Activated T-helper 1 cell treated with Interleukin-2 at 50 U/mL for 16 hours (primary cell): ENCODE measurements around the gene SPDEF.

Experiments
- DNase-seq: peaks from one replicate; pipeline ENCODE4 v3.0.0-alpha.2; 2020; ENCODE audit warnings: low read depth

SPDEF gene

GRCh38 chr6:34544776-34545471, 11.2 kb downstream of the SPDEF start:
- DNase-seq: no peak

GRCh38 chr6:34544052-34544604, 12.0 kb downstream of the SPDEF start:
- DNase-seq: no peak

- no peak for DNase-seq
Observed at GRCh38 chr6:34543421-34543820, 12.7 kb downstream of the SPDEF start.

- DNase-seq: no peak
Observed at GRCh38 chr6:34540841-34541240, 15.3 kb downstream of the SPDEF start.

- DNase-seq: no peak
Observed at GRCh38 chr6:34540222-34540621, 15.9 kb downstream of the SPDEF start.

GRCh38 chr6:34539181-34539580, 16.9 kb downstream of the SPDEF start:
- DNase-seq: no peak

GRCh38 chr6:34538581-34538980, 17.5 kb downstream of the SPDEF start:
- DNase-seq: no peak

- no peak for DNase-seq
Observed at GRCh38 chr6:34537922-34538550, 18.1 kb downstream of the SPDEF start.

GRCh38 chr6:34536959-34537848, 18.9 kb downstream of the SPDEF start:
- no peak for DNase-seq

- DNase-seq: no peak
Observed at GRCh38 chr6:34536251-34536958, 19.7 kb downstream of the SPDEF start.

GRCh38 chr6:34535646-34536045, 20.5 kb downstream of the SPDEF start:
- DNase-seq: no peak

- no peak for DNase-seq
Observed at GRCh38 chr6:34535199-34535598, 20.9 kb downstream of the SPDEF start.

GRCh38 chr6:34534656-34535055, 21.5 kb downstream of the SPDEF start:
- DNase-seq: no peak

- DNase-seq: no peak
Observed at GRCh38 chr6:34534146-34534545, 22.0 kb downstream of the SPDEF start.

GRCh38 chr6:34532230-34532629, 23.9 kb downstream of the SPDEF start:
- DNase-seq: no peak

GRCh38 chr6:34531580-34532201, 24.4 kb downstream of the SPDEF start:
- no peak for DNase-seq

- no peak for DNase-seq
Observed at GRCh38 chr6:34530753-34531365, 25.3 kb downstream of the SPDEF start.

GRCh38 chr6:34529665-34530327, 26.3 kb downstream of the SPDEF start:
- no peak for DNase-seq

- no peak for DNase-seq
Observed at GRCh38 chr6:34528996-34529664, 27.0 kb downstream of the SPDEF start.
